BLaER1 (cell line): ENCODE data around the gene PCDHGB6.
"Not testable (repeated sequence)": the region's sequence is repeated elsewhere in the genome, so short reads cannot be mapped to it uniquely, and the experiment has no call there.

Experiments used
- H3K27ac ChIP-seq: shearing (Covaris generic); formaldehyde crosslinking; 2 replicates; pipeline ENCODE4 v1.8.1; 2022
- H3K27me3 ChIP-seq: shearing (Covaris generic); formaldehyde crosslinking; 2 replicates; pipeline ENCODE4 v1.8.1; 2022
- H3K36me3 ChIP-seq: shearing (Covaris generic); formaldehyde crosslinking; 2 replicates; pipeline ENCODE4 v1.8.1; 2022
- H3K4me1 ChIP-seq: shearing (Covaris generic); formaldehyde crosslinking; 2 replicates; pipeline ENCODE4 v1.8.1; 2022
- H3K4me2 ChIP-seq: shearing (Covaris generic); formaldehyde crosslinking; 2 replicates; pipeline ENCODE4 v1.8.1; 2022
- H3K4me3 ChIP-seq: shearing (Covaris generic); formaldehyde crosslinking; 2 replicates; pipeline ENCODE4 v1.8.1; 2022
- H3K9ac ChIP-seq: shearing (Covaris generic); formaldehyde crosslinking; 2 replicates; pipeline ENCODE4 v1.8.1; 2022
- H3K9me3 ChIP-seq: shearing (Covaris generic); formaldehyde crosslinking; 2 replicates; pipeline ENCODE4 v1.8.1; 2022
- H4K20me1 ChIP-seq: shearing (Covaris generic); formaldehyde crosslinking; 2 replicates; pipeline ENCODE4 v1.8.1; 2022
- Cebpa-rat ChIP-seq: shearing (Covaris generic); IDR thresholded peaks from 2 replicates; pipeline ENCODE4 v1.8.1; 2022

The PCDHGB6 gene

DNA sequence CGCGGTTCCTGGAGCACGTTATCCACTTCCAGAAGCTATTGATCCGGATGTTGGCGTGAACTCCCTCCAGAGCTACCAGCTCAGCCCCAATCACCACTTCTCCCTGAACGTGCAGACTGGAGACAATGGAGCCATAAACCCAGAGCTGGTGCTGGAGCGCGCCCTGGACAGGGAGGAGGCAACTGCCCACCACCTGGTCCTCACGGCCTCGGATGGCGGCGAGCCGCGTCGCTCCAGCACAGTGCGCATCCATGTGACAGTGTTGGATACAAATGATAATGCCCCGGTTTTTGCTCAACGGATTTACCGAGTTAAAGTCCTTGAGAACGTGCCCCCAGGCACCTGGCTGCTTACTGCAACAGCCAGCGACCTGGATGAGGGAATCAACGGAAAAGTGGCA, 4.4 kb upstream of the PCDHGB6 start:
- H3K9ac ChIP-seq, result no peak overlapping the region

DNA sequence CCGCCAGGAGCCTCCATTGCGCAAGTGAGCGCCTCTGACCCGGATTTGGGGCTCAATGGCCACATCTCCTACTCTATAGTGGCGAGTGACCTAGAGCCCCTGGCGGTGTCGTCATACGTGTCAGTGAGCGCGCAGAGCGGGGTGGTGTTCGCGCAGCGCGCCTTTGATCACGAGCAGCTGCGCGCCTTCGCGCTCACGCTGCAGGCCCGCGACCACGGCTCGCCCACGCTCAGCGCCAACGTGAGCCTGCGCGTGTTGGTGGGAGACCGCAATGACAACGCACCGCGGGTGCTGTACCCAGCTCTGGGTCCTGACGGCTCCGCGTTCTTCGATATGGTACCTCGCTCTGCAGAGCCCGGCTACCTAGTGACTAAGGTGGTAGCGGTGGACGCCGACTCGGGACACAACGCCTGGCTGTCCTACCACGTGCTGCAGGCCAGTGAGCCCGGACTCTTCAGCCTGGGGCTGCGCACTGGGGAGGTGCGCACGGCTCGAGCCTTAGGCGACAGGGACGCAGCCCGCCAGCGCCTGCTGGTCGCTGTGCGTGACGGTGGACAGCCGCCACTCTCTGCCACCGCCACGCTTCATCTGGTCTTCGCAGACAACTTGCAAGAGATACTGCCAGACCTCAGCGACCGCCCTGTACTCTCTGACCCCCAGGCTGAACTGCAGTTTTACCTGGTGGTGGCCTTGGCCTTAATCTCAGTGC, 1.9 kb downstream of the PCDHGB6 start:
- no peak for TF ChIP-seq Cebpa-rat
- no peak overlapping the region for H3K4me3 ChIP-seq
- peaks cover 6% of the 10 kb centered on the region; the same call in 1 of the 2 replicates for H3K4me1 ChIP-seq
- no peaks in the 10 kb centered on the region for H3K36me3 ChIP-seq
- H3K4me2 ChIP-seq, result no peak overlapping the region
- peaks cover 36% of the 10 kb centered on the region for H3K9me3 ChIP-seq
- no peaks in the 10 kb centered on the region for H4K20me1 ChIP-seq
- peaks cover 18% of the 10 kb centered on the region for H3K27me3 ChIP-seq
- no peak overlapping the region for H3K9ac ChIP-seq
- H3K27ac ChIP-seq, result no peak overlapping the region

More for the DNA sequence above, 4.4 kb upstream of the PCDHGB6 start:
- TF ChIP-seq Cebpa-rat, result no peak
- H3K9me3 ChIP-seq, result peaks cover 48% of the 10 kb centered on the region
- no peak overlapping the region for H3K27ac ChIP-seq
- no peaks in the 10 kb centered on the region for H3K27me3 ChIP-seq
- H3K4me1 ChIP-seq, result no peaks in the 10 kb centered on the region
- no peaks in the 10 kb centered on the region for H4K20me1 ChIP-seq
- H3K4me2 ChIP-seq, result no peak overlapping the region
- H3K4me3 ChIP-seq, result no peak overlapping the region
- no peaks in the 10 kb centered on the region for H3K36me3 ChIP-seq

DNA sequence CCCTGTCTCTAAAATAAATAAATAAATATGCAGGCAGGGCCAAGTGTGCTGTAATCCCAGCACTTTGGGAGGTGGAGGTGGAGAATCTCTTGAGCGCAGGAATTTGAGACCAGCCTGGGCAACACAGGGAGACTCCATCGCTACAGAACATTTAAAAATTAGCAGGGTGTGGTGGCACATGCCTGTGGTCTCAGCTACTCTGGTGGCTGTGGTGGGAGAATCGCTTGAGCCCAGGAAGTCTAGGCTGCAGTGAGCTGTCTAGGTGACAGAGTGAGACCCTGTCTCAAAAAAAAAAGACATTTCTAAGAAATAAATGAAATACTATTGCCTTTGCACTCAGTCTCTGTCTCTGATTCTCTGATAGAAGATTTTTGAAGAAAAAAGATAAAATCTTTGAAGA, 3.8 kb downstream of the PCDHGB6 start:
- no peak for TF ChIP-seq Cebpa-rat
- H3K4me2 ChIP-seq, result no peak overlapping the region
- H3K4me1 ChIP-seq, result peaks cover 19% of the 10 kb centered on the region
- H3K27me3 ChIP-seq, result peaks cover 22% of the 10 kb centered on the region
- no peak overlapping the region for H3K9ac ChIP-seq
- no peak overlapping the region for H3K27ac ChIP-seq
- H3K4me3 ChIP-seq, result no peak overlapping the region
- H4K20me1 ChIP-seq, result no peaks in the 10 kb centered on the region
- H3K36me3 ChIP-seq, result no peaks in the 10 kb centered on the region
- H3K9me3 ChIP-seq, result peaks cover 40% of the 10 kb centered on the region

DNA sequence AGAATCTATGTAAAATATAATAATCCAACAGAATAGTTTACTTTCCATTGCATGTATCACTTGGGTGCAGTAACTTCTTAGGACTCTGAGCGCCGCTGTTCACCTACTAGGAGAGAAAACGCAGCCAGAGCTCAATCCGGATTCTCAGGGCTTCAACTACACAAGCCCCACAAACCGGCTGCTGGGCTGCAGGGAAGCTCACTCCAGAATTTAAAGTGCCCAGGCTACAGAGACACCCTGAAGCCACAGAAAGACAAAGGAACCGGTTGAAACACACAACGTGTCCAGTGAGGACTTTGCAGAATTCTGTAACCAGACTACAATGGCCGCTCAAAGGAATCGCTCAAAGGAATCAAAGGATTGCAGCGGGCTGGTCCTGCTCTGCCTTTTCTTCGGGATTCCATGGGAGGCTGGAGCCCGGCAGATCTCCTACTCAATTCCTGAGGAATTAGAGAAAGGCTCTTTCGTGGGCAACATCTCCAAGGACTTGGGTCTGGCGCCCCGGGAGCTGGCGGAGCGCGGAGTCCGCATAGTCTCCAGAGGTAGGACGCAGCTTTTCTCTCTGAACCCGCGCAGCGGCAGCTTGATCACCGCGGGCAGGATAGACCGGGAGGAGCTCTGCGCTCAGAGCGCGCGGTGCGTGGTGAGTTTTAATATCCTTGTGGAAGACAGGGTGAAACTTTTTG, 5.2 kb downstream of the PCDHGB6 start, which contains the start of gene PCDHGA10:
Gene PCDHGA10 (plus strand): TSS at position 134 of the 686 bp plus-strand sequence. CDS start 189 bp downstream, at position 323.
- peak within 1 kb of the TSS; percentile 74 for H3K4me2 ChIP-seq
- no peak for TF ChIP-seq Cebpa-rat
- H3K27ac ChIP-seq, result no peak within 1 kb of the TSS
- peaks cover 22% of the 10 kb centered on the region for H3K27me3 ChIP-seq
- no peaks in the 10 kb centered on the region for H3K36me3 ChIP-seq
- no peaks in the 10 kb centered on the region for H4K20me1 ChIP-seq
- H3K9me3 ChIP-seq, result peaks cover 41% of the 10 kb centered on the region
- H3K4me3 ChIP-seq, result peak within 1 kb of the TSS; percentile 66
- H3K9ac ChIP-seq, result peak within 1 kb of the TSS; percentile 75
- peaks cover 19% of the 10 kb centered on the region for H3K4me1 ChIP-seq

DNA sequence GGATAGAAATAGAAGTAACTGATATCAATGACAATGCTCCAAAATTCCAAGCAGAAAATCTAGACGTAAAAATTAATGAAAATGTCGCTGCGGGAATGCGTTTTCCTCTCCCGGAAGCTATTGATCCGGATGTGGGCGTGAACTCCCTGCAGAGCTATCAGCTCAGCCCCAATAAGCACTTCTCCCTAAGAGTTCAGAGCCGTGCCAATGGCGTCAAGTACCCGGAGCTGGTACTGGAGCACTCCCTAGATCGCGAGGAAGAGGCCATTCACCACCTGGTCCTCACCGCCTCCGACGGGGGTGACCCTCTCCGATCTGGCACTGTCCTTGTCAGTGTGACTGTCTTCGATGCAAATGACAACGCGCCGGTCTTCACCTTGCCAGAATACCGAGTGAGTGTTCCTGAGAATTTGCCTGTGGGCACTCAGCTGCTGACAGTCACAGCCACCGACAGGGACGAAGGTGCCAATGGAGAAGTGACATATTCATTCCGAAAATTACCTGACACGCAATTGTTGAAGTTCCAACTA, 5.8 kb downstream of the PCDHGB6 start:
- peaks cover 22% of the 10 kb centered on the region for H3K27me3 ChIP-seq
- H3K4me1 ChIP-seq, result peaks cover 19% of the 10 kb centered on the region
- no peak overlapping the region for H3K27ac ChIP-seq
- H3K4me2 ChIP-seq, result peak overlapping the region; percentile 74
- H3K4me3 ChIP-seq, result peak overlapping the region; percentile 66
- no peaks in the 10 kb centered on the region for H4K20me1 ChIP-seq
- peak overlapping the region; percentile 75; the same call in 1 of the 2 replicates for H3K9ac ChIP-seq
- H3K36me3 ChIP-seq, result peaks cover 4% of the 10 kb centered on the region; the same call in 1 of the 2 replicates
- peaks cover 41% of the 10 kb centered on the region for H3K9me3 ChIP-seq
- TF ChIP-seq Cebpa-rat, result no peak

DNA sequence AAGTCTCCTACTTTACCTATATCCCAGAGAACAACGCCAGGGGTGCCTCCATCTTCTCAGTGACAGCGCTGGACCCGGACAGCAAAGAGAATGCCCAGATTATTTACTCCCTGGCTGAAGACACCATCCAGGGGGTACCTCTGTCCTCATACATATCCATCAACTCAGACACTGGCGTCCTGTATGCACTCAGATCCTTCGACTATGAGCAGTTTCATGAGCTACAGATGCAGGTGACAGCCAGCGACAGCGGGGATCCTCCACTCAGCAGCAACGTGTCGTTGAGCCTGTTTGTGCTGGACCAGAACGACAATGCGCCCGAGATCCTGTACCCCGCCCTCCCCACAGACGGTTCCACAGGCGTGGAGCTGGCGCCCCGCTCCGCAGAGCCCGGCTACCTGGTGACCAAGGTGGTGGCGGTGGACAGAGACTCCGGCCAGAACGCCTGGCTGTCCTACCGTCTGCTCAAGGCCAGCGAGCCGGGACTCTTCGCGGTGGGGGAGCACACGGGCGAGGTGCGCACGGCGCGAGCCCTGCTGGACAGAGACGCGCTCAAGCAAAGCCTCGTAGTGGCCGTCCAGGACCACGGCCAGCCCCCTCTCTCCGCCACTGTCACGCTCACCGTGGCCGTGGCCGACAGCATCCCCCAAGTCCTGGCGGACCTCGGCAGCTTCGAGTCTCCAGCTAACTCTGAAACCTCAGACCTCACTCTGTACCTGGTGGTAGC, 6.9 kb downstream of the PCDHGB6 start:
- peaks cover 28% of the 10 kb centered on the region for H3K27me3 ChIP-seq
- H3K27ac ChIP-seq, H4K20me1 ChIP-seq, H3K9ac ChIP-seq: not testable (repeated sequence)
- peaks cover 19% of the 10 kb centered on the region for H3K4me1 ChIP-seq
- peaks cover 15% of the 10 kb centered on the region for H3K36me3 ChIP-seq
- H3K9me3 ChIP-seq, result peaks cover 41% of the 10 kb centered on the region
- peak overlapping the region; percentile 77 for H3K4me2 ChIP-seq
- peak overlapping the region; percentile 48 for H3K4me3 ChIP-seq

DNA sequence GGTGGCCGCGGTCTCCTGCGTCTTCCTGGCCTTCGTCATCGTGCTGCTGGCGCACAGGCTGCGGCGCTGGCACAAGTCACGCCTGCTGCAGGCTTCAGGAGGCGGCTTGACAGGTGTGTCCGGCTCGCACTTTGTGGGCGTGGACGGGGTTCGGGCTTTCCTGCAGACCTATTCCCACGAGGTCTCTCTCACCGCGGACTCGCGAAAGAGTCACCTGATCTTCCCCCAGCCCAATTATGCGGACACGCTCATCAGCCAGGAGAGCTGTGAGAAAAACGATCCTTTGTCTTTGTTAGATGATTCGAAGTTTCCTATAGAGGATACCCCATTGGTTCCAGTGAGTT, 7.4 kb downstream of the PCDHGB6 start:
- H3K27me3 ChIP-seq, result peaks cover 28% of the 10 kb centered on the region
- peak overlapping the region; percentile 77 for H3K4me2 ChIP-seq
- H3K9ac ChIP-seq, H4K20me1 ChIP-seq, H3K27ac ChIP-seq: not testable (repeated sequence)
- peak overlapping the region; percentile 48 for H3K4me3 ChIP-seq
- peaks cover 18% of the 10 kb centered on the region for H3K36me3 ChIP-seq
- H3K4me1 ChIP-seq, result peaks cover 19% of the 10 kb centered on the region
- peaks cover 41% of the 10 kb centered on the region for H3K9me3 ChIP-seq

DNA sequence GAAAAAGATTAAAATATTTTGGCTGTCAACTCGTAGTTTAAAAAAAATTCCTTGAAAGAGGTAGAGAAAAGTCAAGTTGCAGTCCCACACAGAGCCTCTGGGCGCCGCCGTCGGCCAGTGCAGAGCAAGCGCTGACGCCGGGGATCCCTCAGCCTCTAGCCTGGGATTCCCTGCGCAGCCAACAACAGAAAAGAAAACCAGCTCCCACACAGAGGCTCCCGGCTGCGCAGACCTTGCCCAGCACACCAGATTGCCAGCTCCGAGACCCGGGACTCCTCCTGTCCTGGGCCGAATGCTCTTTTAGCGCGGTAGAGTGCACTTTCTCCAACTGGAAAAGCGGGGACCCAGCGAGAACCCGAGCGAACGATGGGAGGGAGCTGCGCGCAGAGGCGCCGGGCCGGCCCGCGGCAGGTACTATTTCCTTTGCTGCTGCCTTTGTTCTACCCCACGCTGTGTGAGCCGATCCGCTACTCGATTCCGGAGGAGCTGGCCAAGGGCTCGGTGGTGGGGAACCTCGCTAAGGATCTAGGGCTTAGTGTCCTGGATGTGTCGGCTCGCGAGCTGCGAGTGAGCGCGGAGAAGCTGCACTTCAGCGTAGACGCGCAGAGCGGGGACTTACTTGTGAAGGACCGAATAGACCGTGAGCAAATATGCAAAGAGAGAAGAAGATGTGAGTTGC, 9.8 kb downstream of the PCDHGB6 start, which contains the start of gene PCDHGB7:
Gene PCDHGB7 (plus strand): TSS at position 184 of the 679 bp plus-strand sequence. CDS start 183 bp downstream, at position 367.
- H3K27ac ChIP-seq, H3K9ac ChIP-seq, H4K20me1 ChIP-seq: not testable (repeated sequence)
- Histone ChIP-seq H3K4me2 (peak within 1 kb of the TSS; percentile 19; the same call in 1 of the 2 replicates), H3K27me3 (peaks cover 39% of the 10 kb centered on the region), H3K36me3 (peaks cover 23% of the 10 kb centered on the region), H3K9me3 (peaks cover 64% of the 10 kb centered on the region), H3K4me1 (peaks cover 19% of the 10 kb centered on the region), H3K4me3 (peak within 1 kb of the TSS; percentile 53)

DNA sequence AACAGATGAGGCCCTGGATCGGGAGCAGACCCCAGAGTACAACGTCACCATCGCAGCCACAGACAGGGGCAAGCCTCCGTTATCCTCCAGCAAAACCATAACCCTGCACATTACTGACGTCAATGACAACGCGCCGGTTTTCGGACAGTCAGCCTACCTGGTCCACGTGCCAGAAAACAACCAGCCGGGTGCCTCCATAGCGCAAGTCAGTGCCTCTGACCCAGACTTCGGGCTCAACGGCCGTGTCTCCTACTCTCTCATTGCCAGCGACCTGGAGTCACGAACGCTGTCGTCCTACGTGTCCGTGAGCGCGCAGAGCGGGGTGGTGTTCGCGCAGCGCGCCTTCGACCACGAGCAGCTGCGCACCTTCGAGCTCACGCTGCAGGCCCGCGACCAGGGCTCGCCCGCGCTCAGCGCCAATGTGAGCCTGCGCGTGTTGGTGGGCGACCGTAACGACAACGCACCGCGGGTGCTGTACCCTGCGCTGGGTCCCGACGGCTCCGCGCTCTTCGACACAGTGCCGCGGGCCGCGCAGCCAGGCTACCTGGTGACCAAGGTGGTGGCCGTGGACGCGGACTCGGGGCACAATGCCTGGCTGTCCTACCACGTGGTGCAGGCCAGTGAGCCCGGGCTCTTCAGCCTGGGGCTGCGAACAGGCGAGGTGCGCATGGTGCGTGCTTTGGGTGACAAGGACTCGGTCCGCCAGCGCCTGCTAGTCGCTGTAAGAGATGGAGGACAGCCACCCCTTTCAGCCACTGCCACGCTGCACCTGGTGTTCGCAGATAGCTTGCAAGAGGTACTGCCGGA, 11.5 kb downstream of the PCDHGB6 start:
- Histone ChIP-seq H3K4me3 (peak overlapping the region; percentile 22; the same call in 1 of the 2 replicates), H3K9me3 (peaks cover 73% of the 10 kb centered on the region), H4K20me1 (no peaks in the 10 kb centered on the region), H3K4me2 (no peak overlapping the region), H3K4me1 (peaks cover 14% of the 10 kb centered on the region), H3K27ac (no peak overlapping the region), H3K9ac (no peak overlapping the region), H3K36me3 (peaks cover 23% of the 10 kb centered on the region), H3K27me3 (peaks cover 26% of the 10 kb centered on the region)
- TF ChIP-seq Cebpa-rat, result no peak
